SH-SY5Y (cell line): Measurements from ENCODE around the gene RNU5D-1.

ENCODE experiments used
- GATA2 ChIP-seq: IDR thresholded peaks from 2 replicates; pipeline ENCODE4 v1.6.1; 2011; ENCODE audit warnings: mild to moderate bottlenecking, low read depth, low read length
- GATA3 ChIP-seq: IDR thresholded peaks from 2 replicates; pipeline ENCODE4 v1.6.1; 2011; ENCODE audit warnings: low read depth, mild to moderate bottlenecking, low read length, moderate library complexity

DNA sequence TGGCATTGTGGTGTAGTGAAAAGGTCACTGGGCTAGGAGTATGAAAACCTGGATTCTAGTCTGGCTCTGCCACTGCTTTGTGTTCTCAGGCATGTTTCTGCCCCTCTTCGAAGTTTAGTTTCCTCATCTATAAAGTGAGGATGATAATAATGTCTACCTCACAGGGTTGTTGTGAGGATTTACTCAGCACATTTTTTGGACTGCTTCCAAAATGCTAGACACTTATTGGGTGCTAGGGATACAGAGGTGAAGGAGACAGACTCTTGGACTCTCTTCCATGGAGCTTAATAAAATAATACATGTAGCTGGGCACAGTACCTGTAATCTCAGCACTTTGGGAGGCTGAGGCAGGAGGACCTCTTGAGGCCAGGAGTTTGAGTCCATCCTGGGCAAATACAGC is 12.2 kb upstream of the RNU5D-1 start:
- TF ChIP-seq GATA2 (no peak), GATA3 (no peak)
